ENCODE data around the gene STATH. TPM values are rescaled to one million over a fixed set of nuclear protein-coding genes. Genes with fewer than 3 reads are reported as not detected.
"Not testable (repeated sequence)": the region's sequence is repeated elsewhere in the genome, so short reads cannot be mapped to it uniquely, and the experiment has no call there.

STATH gene
- total RNA-seq, 2 experiments from 2014 or later = not detected

DNA sequence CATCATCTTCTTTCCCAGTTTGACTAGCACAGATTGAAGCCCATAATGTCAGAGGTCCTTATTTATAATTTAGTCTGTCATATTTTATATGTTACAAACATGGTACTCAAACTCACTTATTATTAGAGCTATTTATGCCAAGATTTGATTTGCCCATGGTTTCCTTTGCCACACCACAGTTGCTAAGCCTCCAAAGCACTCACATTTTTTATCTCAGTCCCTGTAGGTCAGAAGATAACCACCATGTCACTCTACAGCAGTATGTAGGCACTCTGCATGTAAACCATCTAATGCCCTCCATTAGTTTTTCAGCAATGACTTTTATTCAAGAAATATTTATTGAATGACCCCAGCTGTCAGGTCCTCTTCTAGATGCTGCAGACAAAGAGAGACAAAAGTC lies 6.7 kb downstream of the STATH start:
- ChIA-PET POLR2A (interaction anchor here (0.6 kb wide), 1 partner anchor 121 kb away, joined by 3 read pairs; no protein-coding TSS in a partner anchor), CTCF (no interaction called here)
- DNase-seq (no peak), ATAC-seq (no peak)
- Mint-ChIP-seq H3K4me3 (no peak overlapping the region), H3K27ac (no peak overlapping the region), H3K9me3 (ENCODE audit: insufficient read depth) (no peaks in the 10 kb centered on the region), H3K4me1 (ENCODE audit: low read depth) (no peaks in the 10 kb centered on the region), H3K36me3 (ENCODE audit: low read depth) (no peaks in the 10 kb centered on the region), H3K27me3 (ENCODE audit: low read depth) (no peaks in the 10 kb centered on the region)

- Mint-ChIP-seq H3K36me3 (ENCODE audit: low read depth) (no peaks in the 10 kb centered on the region), H3K27ac (no peak overlapping the region), H3K9me3 (ENCODE audit: insufficient read depth) (no peaks in the 10 kb centered on the region), H3K27me3 (ENCODE audit: low read depth) (no peaks in the 10 kb centered on the region), H3K4me1 (ENCODE audit: low read depth) (no peaks in the 10 kb centered on the region), H3K4me3 (no peak overlapping the region)
- ATAC-seq (no peak), DNase-seq (no peak)
- ChIA-PET CTCF (no interaction called here), POLR2A (no interaction called here)
These were observed 13.0 kb downstream of the STATH start for GRCh38 chr4:70008771-70009170.

DNA sequence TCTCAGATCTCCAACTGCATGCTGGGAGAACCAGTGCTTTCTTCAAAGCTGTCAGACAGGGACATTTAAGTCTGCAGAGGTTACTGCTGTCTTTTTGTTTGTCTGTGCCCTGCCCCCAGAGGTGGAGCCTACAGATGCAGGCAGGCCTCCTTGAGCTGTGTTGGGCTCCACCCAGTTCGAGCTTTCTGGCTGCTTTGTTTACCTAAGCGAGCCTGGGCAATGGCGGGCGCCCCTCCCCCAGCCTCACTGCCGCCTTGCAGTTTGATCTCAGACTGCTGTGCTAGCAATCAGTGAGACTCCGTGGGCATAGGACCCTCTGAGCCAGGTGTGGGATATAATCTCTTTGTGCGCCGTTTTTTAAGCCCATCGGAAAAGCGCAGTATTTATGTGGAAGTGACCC lies 23.2 kb downstream of the STATH start:
- H3K4me3 Mint-ChIP-seq; CTCF ChIA-PET; POLR2A ChIA-PET; H3K27me3 Mint-ChIP-seq (ENCODE audit: low read depth); H3K27ac Mint-ChIP-seq; DNase-seq; H3K9me3 Mint-ChIP-seq (ENCODE audit: insufficient read depth); H3K4me1 Mint-ChIP-seq (ENCODE audit: low read depth); H3K36me3 Mint-ChIP-seq (ENCODE audit: low read depth); ATAC-seq: not testable (repeated sequence)

- Mint-ChIP-seq H3K27me3 (ENCODE audit: low read depth) (no peaks in the 10 kb centered on the region), H3K27ac (no peak overlapping the region), H3K4me1 (ENCODE audit: low read depth) (no peaks in the 10 kb centered on the region), H3K36me3 (ENCODE audit: low read depth) (no peaks in the 10 kb centered on the region), H3K9me3 (ENCODE audit: insufficient read depth) (peaks cover 6% of the 10 kb centered on the region), H3K4me3 (no peak overlapping the region)
- POLR2A ChIA-PET = no interaction called here
- ATAC-seq = no peak
- CTCF ChIA-PET = no interaction called here
- no peak for DNase-seq
These were observed 27.5 kb downstream of the STATH start for GRCh38 chr4:70023218-70023617.

DNA sequence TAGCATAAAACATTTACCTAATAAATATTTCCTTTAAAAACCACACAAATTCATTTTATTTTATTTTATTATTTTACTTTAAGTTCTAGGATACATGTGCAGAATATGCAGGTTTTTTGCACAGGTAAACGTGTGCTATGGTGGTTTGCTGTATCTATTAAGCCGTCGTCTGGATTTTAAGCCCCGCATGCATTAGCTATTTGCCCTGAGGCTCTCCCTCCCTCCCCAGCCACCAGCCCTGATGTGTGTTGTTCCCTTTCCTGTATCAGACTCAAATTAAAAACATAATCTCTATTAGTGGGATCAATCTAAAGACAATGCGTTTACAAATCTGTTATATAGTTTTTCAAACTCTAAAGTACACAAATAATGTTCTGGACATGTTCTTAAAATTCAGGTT lies 31.2 kb downstream of the STATH start:
- Mint-ChIP-seq H3K4me1 (ENCODE audit: low read depth) (no peaks in the 10 kb centered on the region), H3K9me3 (ENCODE audit: insufficient read depth) (no peaks in the 10 kb centered on the region)
- CTCF ChIA-PET = no interaction called here

DNA sequence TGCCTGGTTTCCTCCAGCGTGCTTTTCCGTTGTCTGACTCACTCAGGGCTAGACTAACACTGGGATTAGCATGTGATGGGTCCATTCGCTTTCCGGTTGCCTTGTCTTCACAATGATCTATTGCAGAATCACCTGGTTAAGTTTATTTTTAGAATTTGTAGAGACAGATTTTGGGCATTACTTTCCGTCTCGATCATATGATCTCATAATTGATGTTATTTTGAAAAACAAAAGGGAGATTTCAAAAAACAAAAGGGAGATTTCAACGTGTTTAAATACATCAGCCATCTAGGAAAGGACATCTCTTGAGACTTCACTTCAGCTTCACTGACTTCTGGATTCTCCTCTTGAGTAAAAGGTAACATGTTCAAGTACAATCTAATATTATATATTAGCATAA lies 32.4 kb downstream of the STATH start, which contains the start of gene HTN3:
HTN3 (plus strand) TSS at position 301 of the 400 bp plus-strand sequence. CDS start 2,282 bp downstream, outside the sequence.
- DNase-seq = not testable (repeated sequence)

More for the DNA sequence above, 31.2 kb downstream of the STATH start:
- Mint-ChIP-seq H3K4me3 (no peak overlapping the region), H3K27ac (no peak overlapping the region), H3K36me3 (ENCODE audit: low read depth) (no peaks in the 10 kb centered on the region), H3K27me3 (ENCODE audit: low read depth) (no peaks in the 10 kb centered on the region)
- POLR2A ChIA-PET = no interaction called here
- ATAC-seq (no peak), DNase-seq (no peak)

GRCh38 chr4:70037559-70037958 lies 41.8 kb downstream of the STATH start:
- H3K9me3 Mint-ChIP-seq (ENCODE audit: insufficient read depth); H3K27me3 Mint-ChIP-seq (ENCODE audit: low read depth); POLR2A ChIA-PET: not testable (repeated sequence)

More for the DNA sequence above, 32.4 kb downstream of the STATH start, which contains the start of gene HTN3:
- H3K27me3 Mint-ChIP-seq (ENCODE audit: low read depth); H3K27ac Mint-ChIP-seq; H3K4me1 Mint-ChIP-seq (ENCODE audit: low read depth); POLR2A ChIA-PET; ATAC-seq; CTCF ChIA-PET; H3K9me3 Mint-ChIP-seq (ENCODE audit: insufficient read depth); H3K4me3 Mint-ChIP-seq; H3K36me3 Mint-ChIP-seq (ENCODE audit: low read depth): not testable (repeated sequence)

DNA sequence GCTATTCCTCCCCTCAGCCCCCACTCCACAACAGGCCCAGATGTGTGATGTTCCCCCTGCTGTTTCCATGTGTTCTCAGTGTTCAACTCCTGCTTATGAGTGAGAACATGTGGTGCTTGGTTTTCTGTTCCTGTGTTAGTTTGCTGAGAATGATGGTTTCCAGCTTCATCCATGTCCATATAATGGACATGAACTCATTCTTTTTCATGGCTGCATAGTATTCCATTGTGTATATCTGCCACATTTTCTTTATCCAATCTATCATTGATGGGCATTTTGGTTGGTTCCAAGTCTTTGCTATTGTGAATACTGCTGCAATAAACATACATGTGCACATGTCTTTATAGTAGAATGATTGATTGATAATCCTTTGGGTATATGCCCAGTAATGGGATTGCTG lies 44.2 kb downstream of the STATH start:
- H3K27ac Mint-ChIP-seq; H3K4me3 Mint-ChIP-seq; H3K36me3 Mint-ChIP-seq (ENCODE audit: low read depth); DNase-seq; ATAC-seq; POLR2A ChIA-PET; H3K27me3 Mint-ChIP-seq (ENCODE audit: low read depth); CTCF ChIA-PET; H3K4me1 Mint-ChIP-seq (ENCODE audit: low read depth); H3K9me3 Mint-ChIP-seq (ENCODE audit: insufficient read depth): not testable (repeated sequence)

More at GRCh38 chr4:70037559-70037958, 41.8 kb downstream of the STATH start:
- ATAC-seq; CTCF ChIA-PET; H3K4me1 Mint-ChIP-seq (ENCODE audit: low read depth); H3K36me3 Mint-ChIP-seq (ENCODE audit: low read depth); H3K4me3 Mint-ChIP-seq; DNase-seq; H3K27ac Mint-ChIP-seq: not testable (repeated sequence)

DNA sequence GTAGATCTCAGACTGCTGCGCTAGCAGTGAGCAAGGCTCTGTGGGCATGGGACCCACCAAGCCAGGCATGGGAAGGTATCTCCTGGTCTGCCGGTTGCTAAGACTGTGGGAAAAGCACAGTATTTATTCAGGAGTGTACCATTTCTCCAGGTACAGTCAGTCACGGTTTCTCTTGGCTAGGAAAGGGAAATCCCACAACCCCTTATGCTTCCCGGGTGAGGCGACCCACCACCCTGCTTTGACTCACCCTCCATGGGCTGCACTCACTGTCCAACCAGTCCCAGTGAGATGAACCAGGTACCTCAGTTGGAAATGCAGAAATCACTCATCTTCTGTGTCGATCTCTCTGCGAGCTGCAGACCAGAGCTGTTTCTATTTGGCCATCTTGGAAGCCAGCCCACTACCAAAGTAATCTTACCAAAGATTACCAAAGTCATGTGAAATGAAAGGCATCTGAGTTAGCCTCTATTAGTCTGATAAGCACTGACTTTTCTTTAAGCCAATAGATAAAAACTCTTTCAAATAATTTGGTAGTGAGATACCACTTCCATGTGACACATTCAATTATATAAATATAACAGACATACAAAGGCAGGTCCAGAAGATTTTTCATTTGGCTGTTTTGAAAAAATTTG lies 46.0 kb downstream of the STATH start:
- Mint-ChIP-seq H3K4me1 (ENCODE audit: low read depth) (no peaks in the 10 kb centered on the region), H3K4me3 (no peak overlapping the region), H3K27me3 (ENCODE audit: low read depth) (no peaks in the 10 kb centered on the region), H3K36me3 (ENCODE audit: low read depth) (no peaks in the 10 kb centered on the region), H3K27ac (no peak overlapping the region), H3K9me3 (ENCODE audit: insufficient read depth) (peaks cover 8% of the 10 kb centered on the region)
- ChIA-PET POLR2A (no interaction called here), CTCF (no interaction called here)
- ATAC-seq (no peak), DNase-seq (no peak)

GRCh38 chr4:70050138-70050537 lies 54.4 kb downstream of the STATH start, which contains the start of gene HTN1:
TSS of gene HTN1 (plus strand) at chr4:70050438. CDS start at chr4:70053077, 2,639 bp downstream.
- H3K4me3 Mint-ChIP-seq; ATAC-seq; CTCF ChIA-PET; POLR2A ChIA-PET; H3K27me3 Mint-ChIP-seq (ENCODE audit: low read depth); H3K4me1 Mint-ChIP-seq (ENCODE audit: low read depth); H3K9me3 Mint-ChIP-seq (ENCODE audit: insufficient read depth); H3K27ac Mint-ChIP-seq; DNase-seq; H3K36me3 Mint-ChIP-seq (ENCODE audit: low read depth): not testable (repeated sequence)

Other genes with a start within 250 kb of the STATH start
- gene SULT1B1, start 235.3 kb upstream of the STATH start, total RNA-seq = 1 to 10 TPM; 1.1 to 1.7 TPM
- gene SULT1E1, start 135.8 kb upstream of the STATH start, total RNA-seq = not detected
- gene CSN1S1, start 64.9 kb upstream of the STATH start, total RNA-seq = not detected
- not detected for gene CSN2, start 30.2 kb upstream of the STATH start, total RNA-seq
- not detected for gene HTN3, start 32.5 kb downstream of the STATH start, total RNA-seq
- not detected for gene HTN1, start 54.5 kb downstream of the STATH start, total RNA-seq
- gene PRR27, start 158.3 kb downstream of the STATH start, total RNA-seq = not detected
- gene ODAM, start 199.8 kb downstream of the STATH start, total RNA-seq = not detected
- gene FDCSP, start 230.2 kb downstream of the STATH start, total RNA-seq = not detected
- not detected for gene CSN3, start 246.6 kb downstream of the STATH start, total RNA-seq

Measured in activated CD8-positive, alpha-beta T cell treated with anti-CD3 and anti-CD28 coated beads, Interleukin-2, amount 10 ng/mL, durations not matched to agents 7 days and 5 days (primary cell).